Fibroblast of lung (primary cell): ENCODE results near the gene SCLT1. TPM values are rescaled to one million over a fixed set of nuclear protein-coding genes. Genes with fewer than 3 reads are reported as not detected.

ENCODE experiments used
- DNase-seq, 2 donors: peaks; one replicate each; pipeline versions ENCODE4 v3.0.0 to v3.0.0-alpha.2; 2010; ENCODE audit warnings: low read depth in 2 of 2
- H2AFZ ChIP-seq: 2 replicates; pipeline ENCODE4 v1.5.1; 2012; ENCODE audit warnings: low read length, control low read depth, inconsistent platforms
- H3K27ac ChIP-seq: 2 replicates; pipeline ENCODE4 v1.5.1; 2011; ENCODE audit warnings: low read length, control low read depth; ENCODE audit not compliant: insufficient read depth
- H3K27me3 ChIP-seq: 2 replicates; pipeline ENCODE4 v1.5.1; 2011; ENCODE audit warnings: mild to moderate bottlenecking, low read length; ENCODE audit not compliant: control insufficient read depth, insufficient read depth
- H3K36me3 ChIP-seq: 2 replicates; pipeline ENCODE4 v1.5.1; 2011; ENCODE audit warnings: low read length; ENCODE audit not compliant: control insufficient read depth, insufficient read depth
- H3K4me1 ChIP-seq: 2 replicates; pipeline ENCODE4 v1.5.1; 2011; ENCODE audit warnings: low read length; ENCODE audit not compliant: control insufficient read depth, insufficient read depth; ENCODE audit errors: extremely low read depth
- H3K4me2 ChIP-seq: 2 replicates; pipeline ENCODE4 v1.5.1; 2011; ENCODE audit warnings: low read length, control low read depth; ENCODE audit not compliant: insufficient read depth; ENCODE audit errors: extremely low read depth
- H3K4me3 ChIP-seq, 4 experiments: fragments of 200-600 bp in 1 of 4; sonication (generic) in 1 of 4; replicated peaks in 1 of 4; 2 replicates each; pipeline ENCODE4 v1.5.1; 2011 to 2016; ENCODE audit warnings: low read length in 4 of 4, low read depth in 3 of 4, mild to moderate bottlenecking in 3 of 4, control low read depth in 2 of 4, inconsistent platforms in 1 of 4, mixed read lengths in 1 of 4; ENCODE audit not compliant: insufficient read depth in 1 of 4; ENCODE audit errors: control extremely low read depth in 1 of 4
- H3K79me2 ChIP-seq: 2 replicates; pipeline ENCODE4 v1.5.1; 2012; ENCODE audit warnings: mild to moderate bottlenecking, low read length, inconsistent platforms; ENCODE audit not compliant: control insufficient read depth, insufficient read depth
- H3K9ac ChIP-seq: 2 replicates; pipeline ENCODE4 v1.5.1; 2011; ENCODE audit warnings: mild to moderate bottlenecking, low read length, control low read depth; ENCODE audit not compliant: insufficient read depth
- H3K9me3 ChIP-seq: 2 replicates; pipeline ENCODE4 v1.5.1; 2012; ENCODE audit warnings: low read depth, low read length; ENCODE audit not compliant: control insufficient read depth, insufficient read depth
- H4K20me1 ChIP-seq: 2 replicates; pipeline ENCODE4 v1.5.1; 2011; ENCODE audit warnings: low read length; ENCODE audit not compliant: control insufficient read depth, insufficient read depth; ENCODE audit errors: extremely low read depth
- EZH2 ChIP-seq: IDR thresholded peaks from 2 replicates; pipeline ENCODE4 v1.5.1; 2012; ENCODE audit warnings: low read length, control low read depth, mild to moderate bottlenecking; ENCODE audit errors: missing control alignments
- polyA plus RNA-seq, 2 donors: library from polyadenylated mRNA; depleted of rRNA in 1 of 2; stranded (reverse) in 1 of 2; unstranded in 1 of 2; fragments of >200 nt; gene quantifications; 2 replicates each; pipeline ENCODE4 v1.2.1, GENCODE V29; 2011 to 2012; ENCODE audit warnings: missing spikeins in 1 of 2
- total RNA-seq: library from RNA; depleted of rRNA; stranded (reverse); fragments of >200 nt; gene quantifications from 2 replicates; pipeline ENCODE4 v1.2.1, GENCODE V29; 2014
- TF ChIP-seq, protein P1 (sequence below), 2 donors: IDR thresholded peaks in 1 of 2; conservative IDR thresholded peaks in 1 of 2; 1 replicate in 1 of 2; 2 replicates in 1 of 2; pipeline ENCODE4 v1.5.1; 2011 to 2012; ENCODE audit warnings: low read length in 2 of 2, control low read depth in 1 of 2, inconsistent platforms in 1 of 2, low read depth in 1 of 2, mild to moderate bottlenecking in 1 of 2

SCLT1 gene
- total and polyA plus RNA-seq, 2 donors (not counting 1 experiment from before 2014, with no cell fraction given): 8.8 to 16.2 TPM

DNA sequence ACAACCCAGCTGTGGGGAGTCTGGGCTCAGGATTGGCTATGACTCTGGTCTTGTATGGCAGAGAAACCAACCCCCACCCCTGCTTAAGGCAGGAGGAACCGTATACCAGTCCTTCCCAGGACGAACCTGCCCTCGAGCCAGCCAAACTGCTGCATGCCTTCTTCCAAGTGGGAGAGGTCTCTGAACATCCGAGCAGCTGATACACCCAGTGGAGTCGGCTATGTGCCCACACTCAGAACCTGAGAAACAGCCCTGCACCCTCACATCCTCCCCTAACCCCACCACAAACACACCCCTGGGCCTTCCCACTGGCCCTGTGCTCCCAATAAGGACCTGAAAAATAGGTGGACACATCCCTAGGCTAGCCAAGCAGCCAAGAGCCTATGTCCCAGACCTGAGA lies 24.4 kb upstream of the SCLT1 start:
- Histone ChIP-seq H3K9ac (no peak overlapping the region), H3K27me3 (no peaks in the 10 kb centered on the region), H3K36me3 (no peaks in the 10 kb centered on the region), H3K79me2 (no peaks in the 10 kb centered on the region), H3K4me3 (no peak overlapping the region), H4K20me1 (no peaks in the 10 kb centered on the region), H2AFZ (no peak overlapping the region), H3K4me1 (no peaks in the 10 kb centered on the region), H3K27ac (no peak overlapping the region), H3K9me3 (no peaks in the 10 kb centered on the region), H3K4me2 (no peak overlapping the region)
- TF ChIP-seq, protein P1, sequence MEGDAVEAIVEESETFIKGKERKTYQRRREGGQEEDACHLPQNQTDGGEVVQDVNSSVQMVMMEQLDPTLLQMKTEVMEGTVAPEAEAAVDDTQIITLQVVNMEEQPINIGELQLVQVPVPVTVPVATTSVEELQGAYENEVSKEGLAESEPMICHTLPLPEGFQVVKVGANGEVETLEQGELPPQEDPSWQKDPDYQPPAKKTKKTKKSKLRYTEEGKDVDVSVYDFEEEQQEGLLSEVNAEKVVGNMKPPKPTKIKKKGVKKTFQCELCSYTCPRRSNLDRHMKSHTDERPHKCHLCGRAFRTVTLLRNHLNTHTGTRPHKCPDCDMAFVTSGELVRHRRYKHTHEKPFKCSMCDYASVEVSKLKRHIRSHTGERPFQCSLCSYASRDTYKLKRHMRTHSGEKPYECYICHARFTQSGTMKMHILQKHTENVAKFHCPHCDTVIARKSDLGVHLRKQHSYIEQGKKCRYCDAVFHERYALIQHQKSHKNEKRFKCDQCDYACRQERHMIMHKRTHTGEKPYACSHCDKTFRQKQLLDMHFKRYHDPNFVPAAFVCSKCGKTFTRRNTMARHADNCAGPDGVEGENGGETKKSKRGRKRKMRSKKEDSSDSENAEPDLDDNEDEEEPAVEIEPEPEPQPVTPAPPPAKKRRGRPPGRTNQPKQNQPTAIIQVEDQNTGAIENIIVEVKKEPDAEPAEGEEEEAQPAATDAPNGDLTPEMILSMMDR (conservative IDR thresholded peaks at IDR 0.05 in 1 of 2, IDR thresholded peaks at IDR 0.05 in 1 of 2; ENCODE audit: low read depth in 1 of 2, low read length in 2 of 2): no peak
- no peak for TF ChIP-seq EZH2
- DNase-seq: no peak

DNA sequence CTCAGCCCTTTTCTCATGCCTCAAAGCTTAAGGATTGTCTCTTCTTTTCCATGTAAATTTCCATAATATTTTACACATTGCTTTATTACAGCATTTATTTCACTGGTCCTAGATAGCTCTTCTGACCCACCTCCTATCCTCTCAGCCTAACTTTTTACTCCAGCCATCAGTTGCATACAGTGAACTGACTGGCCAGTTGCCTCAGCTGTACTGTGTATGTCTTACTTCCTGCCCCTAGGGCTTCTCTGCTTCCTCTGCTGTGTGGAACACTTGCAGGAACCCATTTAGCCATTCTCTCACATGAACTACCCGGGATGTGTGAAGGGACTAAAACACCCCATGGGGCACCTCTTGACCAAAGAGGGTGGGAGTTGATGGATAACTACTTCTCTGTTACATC lies 20.6 kb upstream of the SCLT1 start:
- no peaks in the 10 kb centered on the region for H3K79me2 ChIP-seq
- H2AFZ ChIP-seq: no peak overlapping the region
- no peak overlapping the region for H3K9ac ChIP-seq
- H3K4me1 ChIP-seq: no peaks in the 10 kb centered on the region
- no peaks in the 10 kb centered on the region for H4K20me1 ChIP-seq
- no peaks in the 10 kb centered on the region for H3K27me3 ChIP-seq
- no peaks in the 10 kb centered on the region for H3K9me3 ChIP-seq
- no peak overlapping the region for H3K27ac ChIP-seq
- H3K4me3 ChIP-seq: no peak overlapping the region
- H3K4me2 ChIP-seq: no peak overlapping the region
- H3K36me3 ChIP-seq: no peaks in the 10 kb centered on the region
- DNase-seq: no peak
- TF ChIP-seq EZH2: no peak
- TF ChIP-seq, protein P1 (conservative IDR thresholded peaks at IDR 0.05 in 1 of 2, IDR thresholded peaks at IDR 0.05 in 1 of 2; ENCODE audit: low read depth in 1 of 2, low read length in 2 of 2): no peak

DNA sequence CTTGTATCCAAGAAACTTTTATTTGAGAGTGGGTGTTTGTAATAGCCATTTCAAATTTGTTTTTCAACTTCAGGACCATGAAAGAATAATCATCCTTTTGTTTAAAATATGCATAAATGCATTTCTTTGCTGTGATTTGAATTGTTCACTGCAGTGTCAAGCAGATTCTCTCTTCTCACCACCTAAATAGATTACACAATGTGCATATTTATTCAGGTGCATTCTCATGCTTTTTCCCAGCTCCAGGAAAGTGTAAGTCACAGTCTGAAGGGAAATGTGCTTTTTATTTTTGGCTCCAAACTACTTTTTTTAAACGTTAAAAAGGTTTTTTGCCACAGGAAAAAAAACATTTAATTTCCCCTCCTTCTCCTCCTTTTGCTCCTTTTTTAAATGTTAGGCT lies 20.1 kb upstream of the SCLT1 start:
- no peaks in the 10 kb centered on the region for H3K79me2 ChIP-seq
- DNase-seq: no peak
- no peaks in the 10 kb centered on the region for H4K20me1 ChIP-seq
- TF ChIP-seq EZH2: no peak
- TF ChIP-seq, protein P1 (conservative IDR thresholded peaks at IDR 0.05 in 1 of 2, IDR thresholded peaks at IDR 0.05 in 1 of 2; ENCODE audit: low read depth in 1 of 2, low read length in 2 of 2): no peak
- no peak overlapping the region for H3K9ac ChIP-seq
- no peak overlapping the region for H2AFZ ChIP-seq
- no peak overlapping the region for H3K4me2 ChIP-seq
- H3K4me3 ChIP-seq: no peak overlapping the region
- H3K4me1 ChIP-seq: no peaks in the 10 kb centered on the region
- no peaks in the 10 kb centered on the region for H3K36me3 ChIP-seq
- no peaks in the 10 kb centered on the region for H3K27me3 ChIP-seq
- H3K9me3 ChIP-seq: no peaks in the 10 kb centered on the region
- H3K27ac ChIP-seq: no peak overlapping the region
